B cell (primary cell): ENCODE data around the gene EIPR1. TPM values are rescaled to one million over a fixed set of nuclear protein-coding genes. Genes with fewer than 3 reads are reported as not detected.

ENCODE experiments used
- ATAC-seq: fragments of 200-7000 bp; cut with Tn5 transposase; one replicate; pipeline ENCODE4 v1.10.0; 2021; ENCODE audit warnings: low read depth, mild to moderate bottlenecking, moderate number of reproducible peaks, moderate library complexity
- CTCF ChIA-PET: fragments of 350-600 bp; sonication (Branson Sonifier 250); formaldehyde crosslinking; loops from one replicate; lab custom pipeline; 2021; ENCODE audit warnings: antibody characterized with exemption, inconsistent platforms; lab: Charles Lee
- POLR2A ChIA-PET: fragments of 350-600 bp; sonication (Branson Sonifier 250); formaldehyde crosslinking; loops from one replicate; lab custom pipeline; 2021; ENCODE audit warnings: antibody characterized with exemption; lab: Charles Lee
- DNase-seq: peaks from one replicate; pipeline ENCODE4 v3.0.0; 2013
- H2AFZ ChIP-seq: 2 replicates; pipeline ENCODE4 v1.6.1; 2012; ENCODE audit warnings: mild to moderate bottlenecking, low read depth, low read length; ENCODE audit not compliant: insufficient read depth, poor library complexity, severe bottlenecking
- H3K27ac ChIP-seq, 2 donors: 1 replicate in 1 of 2; 2 replicates in 1 of 2; pipeline ENCODE4 v1.5.1; 2012 to 2013; ENCODE audit warnings: low read length in 2 of 2, mild to moderate bottlenecking in 2 of 2, moderate library complexity in 1 of 2
- H3K27me3 ChIP-seq, 4 experiments: fragments of 200-600 bp in 1 of 4; sonication (generic) in 1 of 4; replicated peaks in 1 of 4; 1 replicate in 2 of 4; 2 replicates in 2 of 4; pipeline versions ENCODE4 v1.6.1 to v1.7.0; 2013 to 2016; ENCODE audit warnings: low read length in 3 of 4, mild to moderate bottlenecking in 2 of 4, mixed read lengths in 1 of 4, moderate library complexity in 1 of 4; ENCODE audit not compliant: insufficient read depth in 4 of 4, control insufficient read depth in 3 of 4; ENCODE audit errors: control extremely low read depth in 1 of 4
- H3K36me3 ChIP-seq, 2 experiments: replicated peaks in 1 of 2; 1 replicate in 1 of 2; 2 replicates in 1 of 2; pipeline versions ENCODE4 v1.6.1 to v1.7.1; 2013; ENCODE audit warnings: low read length in 1 of 2; ENCODE audit not compliant: insufficient read depth in 2 of 2, control insufficient read depth in 1 of 2; ENCODE audit errors: control extremely low read depth in 1 of 2, extremely low read depth in 1 of 2
- H3K4me1 ChIP-seq, 2 donors: fragments of 200-600 bp in 1 of 2; sonication (generic) in 1 of 2; 1 replicate in 1 of 2; 2 replicates in 1 of 2; pipeline versions ENCODE4 v1.5.1 to v1.6.1; 2013 to 2017; ENCODE audit warnings: low read length in 2 of 2; ENCODE audit not compliant: control insufficient read depth in 2 of 2, insufficient read depth in 2 of 2
- H3K4me2 ChIP-seq: replicated peaks from 2 replicates; pipeline ENCODE3; 2012; ENCODE audit warnings: mild to moderate bottlenecking, low read depth, low read length; ENCODE audit not compliant: poor library complexity, severe bottlenecking
- H3K4me3 ChIP-seq, 5 experiments: fragments of 200-600 bp in 1 of 5; sonication (generic) in 1 of 5; 1 replicate in 3 of 5; 2 replicates in 2 of 5; pipeline versions ENCODE4 v1.5.1 to v1.7.0; 2011 to 2016; ENCODE audit warnings: low read length in 4 of 5, mild to moderate bottlenecking in 4 of 5, low read depth in 2 of 5, control low read depth in 1 of 5, moderate library complexity in 1 of 5; ENCODE audit not compliant: insufficient read depth in 1 of 5; ENCODE audit errors: control extremely low read depth in 1 of 5, extremely low read depth in 1 of 5
- H3K79me2 ChIP-seq: fragments of 200-600 bp; sonication (generic); one replicate; pipeline ENCODE4 v1.6.0; 2016; ENCODE audit warnings: low read length; ENCODE audit not compliant: control insufficient read depth, insufficient read depth
- H3K9ac ChIP-seq: fragments of 200-600 bp; sonication (generic); 2 replicates; pipeline ENCODE4 v1.6.1; 2017; ENCODE audit warnings: mild to moderate bottlenecking, low read length, moderate library complexity
- H3K9me3 ChIP-seq, 3 donors: one replicate each; pipeline versions ENCODE4 v1.6.1 to v1.7.1; 2013; ENCODE audit warnings: low read length in 2 of 3; ENCODE audit not compliant: control insufficient read depth in 2 of 3, insufficient read depth in 1 of 3; ENCODE audit errors: control extremely low read depth in 1 of 3
- H4K20me1 ChIP-seq: 2 replicates; pipeline ENCODE4 v1.6.0; 2012; ENCODE audit warnings: mild to moderate bottlenecking, low read length; ENCODE audit not compliant: insufficient read depth, control insufficient read depth, poor library complexity, severe bottlenecking
- H3K27ac Mint-ChIP-seq: one replicate; pipeline ENCODE4 v1.8.0; 2021; ENCODE audit warnings: mixed read lengths
- H3K27me3 Mint-ChIP-seq: one replicate; pipeline ENCODE4 v1.8.0; 2021; ENCODE audit warnings: mixed read lengths
- H3K4me1 Mint-ChIP-seq: one replicate; pipeline ENCODE4 v1.8.0; 2021; ENCODE audit warnings: mixed read lengths
- H3K4me3 Mint-ChIP-seq: one replicate; pipeline ENCODE4 v1.8.0; 2021; ENCODE audit warnings: mixed read lengths
- H3K9me3 Mint-ChIP-seq: one replicate; pipeline ENCODE4 v1.8.0; 2022; ENCODE audit warnings: mixed read lengths; ENCODE audit not compliant: insufficient read depth
- EZH2 ChIP-seq: IDR thresholded peaks from 2 replicates; pipeline ENCODE4 v1.6.1; 2012; ENCODE audit warnings: borderline replicate concordance, low read depth, mild to moderate bottlenecking, moderate library complexity, low read length; ENCODE audit not compliant: insufficient read depth, poor library complexity, severe bottlenecking
- WGBS: methylation state at CpG from one replicate; pipeline ENCODE4 v1.1.5; 2013; ENCODE audit warnings: missing lambda C conversion rate; ENCODE audit not compliant: insufficient coverage; 5-methylcytosine and 5-hydroxymethylcytosine counted together
- intact Hi-C: fragments of 100-400 bp; cut with micrococcal nuclease; formaldehyde crosslinking; loops from one replicate; pipeline ENCODE4 v1.10.0; 2022
- polyA plus RNA-seq: library from polyadenylated mRNA; depleted of rRNA; stranded (reverse); fragments of >200 nt; gene quantifications from 2 replicates; pipeline ENCODE4 v1.2.3, GENCODE V29; 2012
- total RNA-seq, 2 donors: library from RNA; stranded (reverse); fragments of 120-200 nt in 1 of 2; gene quantifications; 1 replicate in 1 of 2; 2 replicates in 1 of 2; pipeline versions ENCODE4 v1.2.3 to v1.2.4, GENCODE V29; 2013 to 2022
- TF ChIP-seq, protein P1 (sequence below): fragments of 200-600 bp; IDR thresholded peaks from one replicate; pipeline ENCODE4 v1.8.0; 2022; ENCODE audit warnings: antibody characterized with exemption, mild to moderate bottlenecking

EIPR1 gene
- total and polyA plus RNA-seq, 2 donors (not counting 1 experiment from before 2014, with no cell fraction given): 31.8 to 37.0 TPM

DNA sequence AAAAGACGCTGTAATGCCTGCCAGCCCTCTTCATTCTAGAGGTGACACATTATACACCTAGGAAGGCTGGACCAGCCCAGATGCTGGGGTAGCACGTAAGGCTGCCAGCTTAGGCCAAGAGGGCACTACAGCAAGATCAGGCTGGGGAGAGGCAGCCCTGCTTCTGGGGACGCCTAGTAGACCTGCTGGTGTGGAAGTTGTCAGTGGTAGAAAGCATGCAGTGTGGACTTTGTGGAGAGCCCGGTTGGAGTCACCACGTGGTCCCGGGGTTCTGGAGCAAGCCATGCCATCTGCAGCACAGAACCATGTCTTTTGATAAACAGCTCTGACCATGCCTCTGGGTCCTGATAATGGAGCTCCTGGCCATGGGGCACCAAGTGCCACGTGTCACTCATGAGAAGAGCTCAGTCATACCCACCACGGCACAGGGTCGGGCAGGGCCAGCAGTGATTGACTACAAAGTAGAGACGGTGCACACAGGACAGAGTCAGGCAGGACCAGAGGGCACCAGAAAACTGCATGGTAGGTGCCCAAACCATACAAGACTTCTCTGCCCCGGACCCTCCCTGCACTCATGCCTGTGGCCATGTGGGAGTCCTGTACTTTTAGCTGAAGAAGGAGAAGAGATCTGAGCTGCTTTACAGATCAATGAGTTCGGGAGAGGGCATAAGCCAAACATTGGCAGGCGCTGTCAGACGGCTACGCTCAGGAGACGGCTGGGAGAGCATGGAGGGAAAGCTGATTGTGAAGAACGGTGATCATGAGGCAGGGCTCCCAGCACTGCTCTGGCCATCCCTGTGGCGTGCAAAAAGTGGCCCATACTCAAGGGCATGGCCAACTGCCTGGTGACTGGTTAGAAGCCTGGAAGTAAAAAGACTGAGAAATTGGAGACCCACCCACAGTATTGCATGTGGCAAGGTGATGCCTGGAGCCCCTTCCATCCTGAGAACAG is 114.9 kb downstream of the EIPR1 start:
- Histone ChIP-seq H3K4me2 (no peak overlapping the region), H3K79me2 (peaks cover 8% of the 10 kb centered on the region), H3K36me3 (peaks cover 0 to 6% of the 10 kb centered on the region in 2 experiments), H3K9me3 (no peaks in the 10 kb centered on the region), H3K4me3 (no peak overlapping the region), H3K27ac (no peak overlapping the region), H3K9ac (no peak overlapping the region), H4K20me1 (no peaks in the 10 kb centered on the region), H2AFZ (no peak overlapping the region), H3K4me1 (peaks cover 0 to 1% of the 10 kb centered on the region in 2 donors), H3K27me3 (no peaks in the 10 kb centered on the region)
- H3K27me3 Mint-ChIP-seq: no peaks in the 10 kb centered on the region
- H3K4me3 Mint-ChIP-seq: no peak overlapping the region
- intact Hi-C loops: no loop called here
- DNase-seq (no peak), ATAC-seq (no peak)
- H3K9me3 Mint-ChIP-seq: no peaks in the 10 kb centered on the region
- H3K27ac Mint-ChIP-seq: no peak overlapping the region
- POLR2A ChIA-PET: no interaction called here
- TF ChIP-seq EZH2: no peak
- TF ChIP-seq, protein P1, sequence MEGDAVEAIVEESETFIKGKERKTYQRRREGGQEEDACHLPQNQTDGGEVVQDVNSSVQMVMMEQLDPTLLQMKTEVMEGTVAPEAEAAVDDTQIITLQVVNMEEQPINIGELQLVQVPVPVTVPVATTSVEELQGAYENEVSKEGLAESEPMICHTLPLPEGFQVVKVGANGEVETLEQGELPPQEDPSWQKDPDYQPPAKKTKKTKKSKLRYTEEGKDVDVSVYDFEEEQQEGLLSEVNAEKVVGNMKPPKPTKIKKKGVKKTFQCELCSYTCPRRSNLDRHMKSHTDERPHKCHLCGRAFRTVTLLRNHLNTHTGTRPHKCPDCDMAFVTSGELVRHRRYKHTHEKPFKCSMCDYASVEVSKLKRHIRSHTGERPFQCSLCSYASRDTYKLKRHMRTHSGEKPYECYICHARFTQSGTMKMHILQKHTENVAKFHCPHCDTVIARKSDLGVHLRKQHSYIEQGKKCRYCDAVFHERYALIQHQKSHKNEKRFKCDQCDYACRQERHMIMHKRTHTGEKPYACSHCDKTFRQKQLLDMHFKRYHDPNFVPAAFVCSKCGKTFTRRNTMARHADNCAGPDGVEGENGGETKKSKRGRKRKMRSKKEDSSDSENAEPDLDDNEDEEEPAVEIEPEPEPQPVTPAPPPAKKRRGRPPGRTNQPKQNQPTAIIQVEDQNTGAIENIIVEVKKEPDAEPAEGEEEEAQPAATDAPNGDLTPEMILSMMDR: no peak
- 98% methylated on average over 18 of the region's 18 CpGs for WGBS
- CTCF ChIA-PET: no interaction called here
- peaks cover 5% of the 10 kb centered on the region for H3K4me1 Mint-ChIP-seq

DNA sequence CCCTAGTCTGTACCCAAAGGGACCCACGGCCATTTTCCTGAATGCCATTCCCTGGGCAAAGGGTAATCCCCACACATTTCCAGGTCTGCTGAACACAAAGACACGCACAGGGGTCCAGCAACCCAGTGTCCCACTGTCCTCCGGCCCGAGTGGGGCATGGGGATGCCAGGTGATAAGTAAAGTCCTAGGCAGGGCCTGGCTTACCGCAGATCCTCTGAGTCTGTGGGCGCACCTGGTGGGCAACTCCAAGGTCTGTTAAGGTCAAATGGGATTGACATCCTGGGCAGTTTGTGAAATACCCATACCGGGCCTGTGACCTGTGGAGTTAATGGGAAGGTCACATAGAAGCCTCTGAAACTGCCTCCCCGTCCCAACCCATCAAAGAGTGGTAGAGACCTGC is 116.1 kb downstream of the EIPR1 start:
- H3K4me3 ChIP-seq: no peak overlapping the region
- Mint-ChIP-seq H3K27ac (no peak overlapping the region), H3K4me1 (peaks cover 16% of the 10 kb centered on the region), H3K27me3 (no peaks in the 10 kb centered on the region), H3K4me3 (no peak overlapping the region), H3K9me3 (no peaks in the 10 kb centered on the region)
- no peak for DNase-seq
- 97% methylated on average over 7 of the region's 8 CpGs for WGBS
- H4K20me1 ChIP-seq: no peaks in the 10 kb centered on the region
- H3K4me2 ChIP-seq: no peak overlapping the region
- ChIA-PET CTCF (no interaction called here), POLR2A (no interaction called here)
- no peaks in the 10 kb centered on the region for H3K27me3 ChIP-seq
- no peak overlapping the region for H3K27ac ChIP-seq
- H2AFZ ChIP-seq: no peak overlapping the region
- H3K79me2 ChIP-seq: no peaks in the 10 kb centered on the region
- no peak for ATAC-seq
- peaks cover 0 to 9% of the 10 kb centered on the region in 2 experiments for H3K36me3 ChIP-seq
- intact Hi-C loops: no loop called here
- no peak overlapping the region for H3K9ac ChIP-seq
- no peak for TF ChIP-seq EZH2
- TF ChIP-seq, protein P1: no peak
- peaks cover 10 to 13% of the 10 kb centered on the region in 2 donors for H3K4me1 ChIP-seq
- no peaks in the 10 kb centered on the region for H3K9me3 ChIP-seq
